HUES48 (cell line): Measurements from ENCODE around the gene TSPY3.
"Not testable (repeated sequence)": the region's sequence is repeated elsewhere in the genome, so short reads cannot be mapped to it uniquely, and the experiment has no call there.

Experiments used
- H3K27ac ChIP-seq: one replicate; pipeline ENCODE4 v1.7.0; 2013; ENCODE audit warnings: low read depth, low read length, inconsistent platforms
- H3K27me3 ChIP-seq: 2 replicates; pipeline ENCODE4 v1.6.1; 2013; ENCODE audit warnings: mild to moderate bottlenecking, low read length; ENCODE audit not compliant: control insufficient read depth, insufficient read depth
- H3K36me3 ChIP-seq: 2 replicates; pipeline ENCODE4 v1.6.1; 2013; ENCODE audit warnings: low read length; ENCODE audit not compliant: control insufficient read depth, insufficient read depth
- H3K4me1 ChIP-seq: 2 replicates; pipeline ENCODE4 v1.6.1; 2013; ENCODE audit warnings: mild to moderate bottlenecking, low read length; ENCODE audit not compliant: control insufficient read depth, insufficient read depth
- H3K4me3 ChIP-seq: 2 replicates; pipeline ENCODE4 v1.5.1; 2013; ENCODE audit warnings: mild to moderate bottlenecking, low read depth, low read length
- H3K9ac ChIP-seq: 2 replicates; pipeline ENCODE4 v1.6.1; 2013; ENCODE audit warnings: mild to moderate bottlenecking, low read depth, low read length, moderate library complexity
- H3K9me3 ChIP-seq: 2 replicates; pipeline ENCODE4 v1.6.1; 2013; ENCODE audit warnings: low read length; ENCODE audit not compliant: control insufficient read depth, insufficient read depth

TSPY3 gene, protein sequence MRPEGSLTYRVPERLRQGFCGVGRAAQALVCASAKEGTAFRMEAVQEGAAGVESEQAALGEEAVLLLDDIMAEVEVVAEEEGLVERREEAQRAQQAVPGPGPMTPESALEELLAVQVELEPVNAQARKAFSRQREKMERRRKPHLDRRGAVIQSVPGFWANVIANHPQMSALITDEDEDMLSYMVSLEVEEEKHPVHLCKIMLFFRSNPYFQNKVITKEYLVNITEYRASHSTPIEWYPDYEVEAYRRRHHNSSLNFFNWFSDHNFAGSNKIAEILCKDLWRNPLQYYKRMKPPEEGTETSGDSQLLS

DNA sequence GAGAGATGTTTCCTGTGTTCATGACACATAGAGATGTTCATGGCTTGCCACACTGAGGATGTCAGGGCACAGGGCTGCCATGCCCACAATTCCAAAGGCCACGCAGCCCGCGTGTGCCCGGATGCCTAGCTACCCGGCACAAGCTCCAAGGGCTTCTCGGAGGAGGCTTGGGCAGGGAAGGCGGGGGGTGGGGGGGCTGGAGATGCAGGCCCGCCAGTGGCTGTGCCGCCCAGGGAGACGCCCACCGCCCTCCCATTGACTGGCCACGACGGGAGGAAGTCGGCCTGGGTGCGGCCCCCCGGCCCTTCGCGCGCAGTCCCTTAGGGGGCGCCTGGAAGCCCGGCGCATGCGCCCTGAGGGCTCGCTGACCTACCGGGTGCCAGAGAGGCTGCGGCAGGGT lies at the start of gene TSPY3:
TSS of gene TSPY3 (plus strand) at position 301 of the 400 bp plus-strand sequence. CDS start at position 347, 46 bp downstream.
- not testable (repeated sequence) for H3K27ac ChIP-seq, H3K27me3 ChIP-seq, H3K9me3 ChIP-seq, H3K36me3 ChIP-seq, H3K9ac ChIP-seq, H3K4me1 ChIP-seq, H3K4me3 ChIP-seq

DNA sequence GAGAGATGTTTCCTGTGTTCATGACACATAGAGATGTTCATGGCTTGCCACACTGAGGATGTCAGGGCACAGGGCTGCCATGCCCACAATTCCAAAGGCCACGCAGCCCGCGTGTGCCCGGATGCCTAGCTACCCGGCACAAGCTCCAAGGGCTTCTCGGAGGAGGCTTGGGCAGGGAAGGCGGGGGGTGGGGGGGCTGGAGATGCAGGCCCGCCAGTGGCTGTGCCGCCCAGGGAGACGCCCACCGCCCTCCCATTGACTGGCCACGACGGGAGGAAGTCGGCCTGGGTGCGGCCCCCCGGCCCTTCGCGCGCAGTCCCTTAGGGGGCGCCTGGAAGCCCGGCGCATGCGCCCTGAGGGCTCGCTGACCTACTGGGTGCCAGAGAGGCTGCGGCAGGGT lies 40.7 kb upstream of the TSPY3 start, which contains the start of gene TSPY8:
TSS of gene TSPY8 (plus strand) at position 301 of the 400 bp plus-strand sequence. CDS start at position 347, 46 bp downstream.
- not testable (repeated sequence) for H3K9ac ChIP-seq, H3K4me1 ChIP-seq, H3K9me3 ChIP-seq, H3K36me3 ChIP-seq, H3K27ac ChIP-seq, H3K27me3 ChIP-seq, H3K4me3 ChIP-seq

GRCh38 chrY:9396527-9396926 lies 1.7 kb upstream of the TSPY3 start:
- H3K4me1 ChIP-seq, H3K27me3 ChIP-seq, H3K9ac ChIP-seq, H3K9me3 ChIP-seq, H3K4me3 ChIP-seq, H3K36me3 ChIP-seq, H3K27ac ChIP-seq: not testable (repeated sequence)
